Spinal cord (tissue), 10 donors: ENCODE results near the gene LY6G6D. TPM values are rescaled to one million over a fixed set of nuclear protein-coding genes. Genes with fewer than 3 reads are reported as not detected.

Source experiments
- DNase-seq, 6 donors: peaks; one replicate each; pipeline versions ENCODE4 v3.0.0 to v3.0.0-alpha.2; 2013 to 2015; ENCODE audit warnings: low spot score in 6 of 6, low read depth in 4 of 6
- H3K27ac ChIP-seq: one replicate; pipeline ENCODE4 v1.5.1; 2013; ENCODE audit warnings: low read depth, low read length, control low read depth
- H3K27me3 ChIP-seq: one replicate; pipeline ENCODE4 v1.6.1; 2013; ENCODE audit warnings: low read length; ENCODE audit not compliant: control insufficient read depth, insufficient read depth
- H3K36me3 ChIP-seq: one replicate; pipeline ENCODE4 v1.6.1; 2013; ENCODE audit warnings: low read length; ENCODE audit not compliant: control insufficient read depth, insufficient read depth
- H3K4me1 ChIP-seq: one replicate; pipeline ENCODE4 v1.6.1; 2013; ENCODE audit warnings: low read length; ENCODE audit not compliant: control insufficient read depth, insufficient read depth
- H3K4me3 ChIP-seq: one replicate; pipeline ENCODE4 v1.5.1; 2013; ENCODE audit warnings: low read depth, low read length, control low read depth
- H3K9me3 ChIP-seq: one replicate; pipeline ENCODE4 v1.6.1; 2013; ENCODE audit warnings: low read length; ENCODE audit not compliant: control insufficient read depth, insufficient read depth
- WGBS: methylation state at CpG from one replicate; pipeline ENCODE4 v1.1.5; 2013; ENCODE audit warnings: missing lambda C conversion rate; ENCODE audit not compliant: insufficient coverage; 5-methylcytosine and 5-hydroxymethylcytosine counted together
- polyA plus RNA-seq, 2 donors: library from polyadenylated mRNA; unstranded; fragments of 120-200 nt; gene quantifications; one replicate each; pipeline ENCODE4 v1.2.1, GENCODE V29; 2013; ENCODE audit not compliant: insufficient read length in 2 of 2
- total RNA-seq, 2 donors: library from RNA; depleted of rRNA in 1 of 2; stranded (reverse); fragments of 120-200 nt in 1 of 2; fragments of >200 nt in 1 of 2; gene quantifications; one replicate each; pipeline versions ENCODE4 v1.2.3 to v1.2.4, GENCODE V29; 2013 to 2014
- donor health status: healthy.

The LY6G6D gene
- total and polyA plus RNA-seq, 4 donors, result 0.51 to 6.6 (median 1.7) TPM

DNA sequence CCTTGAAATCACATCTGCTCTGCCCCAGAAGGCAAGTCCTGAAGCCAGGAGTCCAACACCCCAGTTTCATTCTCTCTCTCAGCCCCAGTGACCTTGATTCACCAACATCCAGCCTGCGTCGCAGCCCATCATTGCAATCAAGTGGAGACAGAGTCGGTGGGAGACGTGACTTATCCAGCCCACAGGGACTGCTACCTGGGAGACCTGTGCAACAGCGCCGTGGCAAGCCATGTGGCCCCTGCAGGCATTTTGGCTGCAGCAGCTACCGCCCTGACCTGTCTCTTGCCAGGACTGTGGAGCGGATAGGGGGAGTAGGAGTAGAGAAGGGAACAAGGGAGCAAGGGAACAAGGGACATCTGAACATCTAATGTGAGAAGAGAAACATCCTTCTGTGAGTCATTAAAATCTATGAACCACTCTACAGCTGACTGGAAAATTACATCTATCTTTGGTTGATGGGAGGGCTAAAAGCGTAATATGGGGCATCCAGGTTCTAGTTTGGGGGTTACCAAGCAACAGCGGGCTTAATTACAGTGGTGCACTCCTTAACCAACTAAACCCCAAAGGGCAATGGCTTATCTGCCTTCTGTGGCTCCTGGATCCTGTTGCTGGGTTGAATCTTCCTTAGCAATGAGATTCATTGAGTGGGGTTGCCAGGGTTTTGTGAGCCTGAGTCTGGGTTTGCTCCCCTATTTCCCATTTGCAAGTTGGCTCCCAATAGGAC is 2.5 kb downstream of the LY6G6D start:
- no peaks in the 10 kb centered on the region for H3K9me3 ChIP-seq
- no peak overlapping the region for H3K27ac ChIP-seq
- DNase-seq, result peak in 1 of 6 donors; percentile 42
- no peaks in the 10 kb centered on the region for H3K27me3 ChIP-seq
- H3K4me1 ChIP-seq, result peaks cover 23% of the 10 kb centered on the region
- WGBS, result 44% methylated on average over 8 of the region's 10 CpGs
- no peaks in the 10 kb centered on the region for H3K36me3 ChIP-seq
- no peak overlapping the region for H3K4me3 ChIP-seq

DNA sequence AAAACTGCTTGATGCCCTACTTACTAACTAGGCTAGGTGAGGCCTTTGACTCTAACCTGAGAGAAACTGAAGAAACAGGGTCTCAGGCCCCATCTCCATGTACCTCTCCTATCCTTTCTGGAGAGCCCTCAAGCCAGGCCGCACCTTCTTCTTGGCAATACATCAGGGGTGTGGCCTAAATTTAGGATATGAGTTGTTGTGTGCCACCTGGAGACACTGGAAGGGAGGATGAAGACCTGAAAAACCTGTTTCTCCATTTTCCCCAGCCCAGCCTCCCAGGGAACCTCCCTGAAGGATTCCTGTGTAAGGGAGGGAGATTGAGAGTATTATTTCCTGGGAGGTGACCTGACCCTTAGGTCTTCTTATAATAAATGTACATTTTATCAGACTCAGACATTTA is 3.1 kb downstream of the LY6G6D start:
- no peaks in the 10 kb centered on the region for H3K27me3 ChIP-seq
- peaks cover 2% of the 10 kb centered on the region for H3K36me3 ChIP-seq
- H3K4me1 ChIP-seq, result peaks cover 23% of the 10 kb centered on the region
- DNase-seq, result no peak
- WGBS, result no CpG with 5 or more reads among the region's 1 CpG
- no peaks in the 10 kb centered on the region for H3K9me3 ChIP-seq
- H3K27ac ChIP-seq, result no peak overlapping the region
- H3K4me3 ChIP-seq, result no peak overlapping the region

DNA sequence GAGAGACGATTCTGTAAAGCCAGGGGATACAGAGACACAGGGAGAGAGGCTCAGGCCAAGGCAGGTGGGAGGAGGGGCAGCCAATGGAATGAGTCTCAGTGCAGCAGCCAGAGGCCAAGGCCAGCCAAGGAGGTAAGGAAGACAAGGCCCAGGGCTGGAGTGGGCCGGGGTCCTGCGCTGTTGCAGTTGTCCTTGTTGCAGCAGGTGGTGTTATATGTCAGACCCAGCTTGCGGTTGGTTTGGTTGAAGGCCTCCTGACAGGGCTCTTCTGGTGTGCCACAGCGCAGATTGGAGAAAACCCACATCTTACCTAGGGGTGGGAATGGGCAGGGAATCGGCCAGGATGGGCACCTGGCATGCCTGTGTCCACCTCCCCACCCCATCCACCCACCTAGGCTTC is 3.9 kb downstream of the LY6G6D start:
- no peak for DNase-seq
- Histone ChIP-seq H3K36me3 (peaks cover 9% of the 10 kb centered on the region), H3K4me1 (peaks cover 17% of the 10 kb centered on the region), H3K4me3 (no peak overlapping the region), H3K9me3 (no peaks in the 10 kb centered on the region), H3K27ac (no peak overlapping the region), H3K27me3 (no peaks in the 10 kb centered on the region)
- WGBS, result 89% methylated on average over 5 of the region's 6 CpGs

DNA sequence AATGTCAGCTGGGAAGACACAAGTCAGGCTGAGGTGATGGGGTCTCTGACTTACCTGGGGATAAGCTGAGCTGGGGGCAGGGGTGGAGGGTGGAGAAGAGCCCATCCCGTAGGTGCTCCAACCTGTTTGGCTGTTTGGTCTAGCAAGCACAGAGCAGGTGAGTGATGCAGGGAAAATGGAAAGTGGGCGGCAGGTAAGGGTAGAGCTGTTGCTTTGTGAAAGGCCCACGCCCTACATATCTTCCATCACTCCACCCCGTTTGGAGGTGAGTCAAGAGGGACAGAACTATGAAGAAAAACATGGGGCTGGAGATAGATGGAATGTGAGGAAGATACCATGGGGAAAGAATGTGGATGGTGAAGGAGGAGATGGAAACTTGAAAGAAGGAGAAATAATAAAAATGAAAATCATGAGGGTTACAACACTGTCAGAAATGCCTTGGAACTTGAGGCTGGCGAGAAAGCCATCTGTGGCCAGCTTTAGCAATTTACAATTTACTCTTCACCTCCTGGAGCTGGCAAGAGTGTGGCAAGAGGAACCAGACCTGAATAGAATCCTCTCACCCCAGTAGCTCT is 5.1 kb downstream of the LY6G6D start:
- no peak overlapping the region for H3K4me3 ChIP-seq
- H3K27ac ChIP-seq, result no peak overlapping the region
- no peaks in the 10 kb centered on the region for H3K27me3 ChIP-seq
- H3K36me3 ChIP-seq, result peaks cover 21% of the 10 kb centered on the region
- 94% methylated on average over 4 of the region's 5 CpGs for WGBS
- no peaks in the 10 kb centered on the region for H3K9me3 ChIP-seq
- peaks cover 8% of the 10 kb centered on the region for H3K4me1 ChIP-seq
- no peak for DNase-seq

DNA sequence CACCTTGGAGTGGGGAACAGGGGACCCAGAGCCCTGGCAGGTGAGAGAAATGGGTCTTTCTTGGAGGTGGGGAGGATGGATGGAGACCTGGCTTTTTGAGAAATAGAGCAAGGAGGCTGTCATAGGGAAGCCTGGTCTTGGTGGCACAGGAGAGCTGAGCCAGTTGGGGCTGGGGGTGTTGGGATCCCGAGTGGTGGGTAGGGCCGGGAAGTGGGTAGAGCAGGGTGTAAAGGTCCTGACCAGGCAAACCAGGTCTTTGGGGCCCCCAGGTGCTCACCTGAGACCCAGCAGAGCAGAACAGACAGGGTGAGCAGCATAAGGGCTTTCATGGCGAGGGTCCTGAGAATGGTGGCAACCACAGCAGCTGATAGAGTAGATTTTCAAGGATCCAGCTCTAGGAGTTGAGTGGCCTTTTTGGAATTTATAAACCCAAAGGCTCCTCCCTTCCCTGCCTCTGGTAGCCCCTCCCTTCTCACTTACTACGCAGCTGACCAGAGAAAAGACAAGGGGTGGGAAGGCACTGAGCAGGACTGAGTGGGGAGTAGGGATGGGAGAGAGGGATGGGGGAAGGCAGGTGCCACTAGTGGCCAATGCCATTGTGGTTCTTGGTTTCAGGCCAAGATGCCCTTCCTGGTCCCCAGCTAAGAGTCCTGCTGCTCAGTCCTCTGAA is 6.3 kb downstream of the LY6G6D start, which contains the start of gene LY6G6C:
Gene LY6G6C, minus strand, starts transcription at position 396 of the 670 bp plus-strand sequence. Its CDS starts 67 bp downstream, at position 329.
- Histone ChIP-seq H3K27ac (no peak within 1 kb of the TSS), H3K4me1 (peaks cover 3% of the 10 kb centered on the region), H3K36me3 (peaks cover 32% of the 10 kb centered on the region), H3K27me3 (no peaks in the 10 kb centered on the region), H3K9me3 (no peaks in the 10 kb centered on the region), H3K4me3 (no peak within 1 kb of the TSS)
- WGBS, result 96% methylated on average over 3 of the region's 4 CpGs
- no peak for DNase-seq

DNA sequence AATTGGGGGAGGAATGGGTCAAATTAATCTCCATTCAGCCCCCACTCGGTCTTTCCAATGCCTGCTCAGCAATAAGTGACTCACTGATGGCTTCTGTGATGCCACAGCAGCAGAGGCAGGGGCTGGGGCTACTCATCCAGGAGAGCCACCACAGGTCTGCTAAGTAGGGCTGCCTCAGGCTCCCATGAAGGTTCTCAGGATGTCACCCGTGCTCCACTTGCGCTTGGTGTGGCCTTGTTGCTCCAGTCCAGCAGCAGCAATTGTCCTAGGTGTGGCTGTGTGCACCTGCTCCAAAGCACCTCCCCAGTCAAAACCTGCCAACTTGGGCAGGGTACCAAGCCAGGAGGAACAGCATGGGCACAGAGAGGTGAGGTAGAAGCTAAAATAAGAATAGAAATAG is 7.0 kb downstream of the LY6G6D start:
- H3K36me3 ChIP-seq, result peaks cover 38% of the 10 kb centered on the region
- no peaks in the 10 kb centered on the region for H3K27me3 ChIP-seq
- no peak for DNase-seq
- H3K9me3 ChIP-seq, result no peaks in the 10 kb centered on the region
- H3K4me1 ChIP-seq, result peaks cover 3% of the 10 kb centered on the region
- WGBS, result 88% methylated on average over 3 of the region's 3 CpGs
- no peak overlapping the region for H3K4me3 ChIP-seq
- H3K27ac ChIP-seq, result no peak overlapping the region

DNA sequence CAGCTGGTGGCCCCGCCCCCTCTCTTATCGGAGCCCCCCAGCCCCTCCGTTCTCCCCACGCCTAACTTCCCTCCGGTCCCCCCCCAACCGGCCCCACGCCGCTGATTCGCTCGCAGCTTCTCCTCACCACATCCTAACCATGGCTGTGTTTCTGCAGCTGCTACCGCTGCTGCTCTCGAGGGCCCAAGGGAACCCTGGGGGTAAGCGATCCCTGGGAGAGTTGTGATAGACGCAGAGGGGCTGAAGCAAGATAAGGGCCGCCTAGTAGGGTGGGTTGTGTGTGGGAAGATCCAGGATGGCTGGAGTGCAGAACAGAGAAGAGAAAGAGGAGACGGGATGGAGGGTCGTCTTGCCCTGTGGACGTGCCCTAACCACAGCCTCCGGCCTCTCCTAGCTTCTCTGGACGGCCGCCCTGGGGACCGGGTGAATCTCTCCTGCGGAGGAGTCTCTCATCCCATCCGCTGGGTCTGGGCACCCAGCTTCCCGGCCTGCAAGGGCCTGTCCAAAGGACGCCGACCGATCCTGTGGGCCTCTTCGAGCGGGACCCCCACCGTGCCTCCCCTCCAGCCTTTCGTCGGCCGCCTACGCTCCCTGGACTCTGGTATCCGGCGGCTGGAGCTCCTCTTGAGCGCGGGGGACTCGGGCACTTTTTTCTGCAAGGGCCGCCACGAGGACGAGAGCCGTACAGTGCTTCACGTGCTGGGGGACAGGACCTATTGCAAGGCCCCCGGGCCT is 8.3 kb downstream of the LY6G6D start, which contains the start of gene MPIG6B:
Gene MPIG6B, plus strand, starts transcription at position 129 of the 735 bp plus-strand sequence. Its CDS starts 11 bp downstream, at position 140.
- DNase-seq, result no peak
- Histone ChIP-seq H3K4me3 (no peak within 1 kb of the TSS), H3K4me1 (peaks cover 8% of the 10 kb centered on the region), H3K36me3 (peaks cover 50% of the 10 kb centered on the region), H3K9me3 (no peaks in the 10 kb centered on the region), H3K27ac (no peak within 1 kb of the TSS), H3K27me3 (no peaks in the 10 kb centered on the region)
- 78% methylated on average over 35 of the region's 46 CpGs for WGBS

DNA sequence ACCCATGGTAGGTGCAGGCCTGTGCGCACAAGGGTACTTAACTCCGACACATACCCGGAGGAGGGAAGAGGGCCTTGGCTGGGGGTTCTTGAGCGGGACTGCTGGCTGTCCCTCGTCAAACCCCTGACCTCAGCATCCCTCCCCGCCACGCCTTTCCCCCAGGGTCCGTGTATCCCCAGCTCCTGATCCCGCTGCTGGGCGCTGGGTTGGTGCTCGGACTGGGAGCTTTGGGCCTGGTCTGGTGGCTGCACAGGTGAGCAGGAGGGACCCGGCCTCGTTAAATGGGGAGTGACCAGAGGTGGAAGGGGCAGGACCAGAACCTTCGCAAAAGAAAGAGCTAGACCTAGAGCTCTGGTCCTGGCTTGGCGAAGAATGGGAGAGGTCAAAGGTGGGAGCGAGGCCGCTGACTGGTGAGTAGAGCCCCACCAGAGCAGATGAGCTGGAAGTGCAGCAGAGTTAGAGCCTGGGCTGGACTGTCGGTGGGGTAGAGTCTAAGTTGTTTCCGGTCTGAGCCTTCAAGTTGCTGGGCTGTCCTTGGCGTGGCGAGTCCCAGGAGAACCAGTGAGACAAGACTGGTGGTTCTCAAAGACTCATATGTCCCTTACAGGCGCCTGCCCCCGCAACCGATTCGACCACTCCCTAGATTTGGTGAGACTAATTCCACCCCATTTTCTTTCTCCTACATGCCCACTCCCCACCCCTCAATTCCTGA is 9.0 kb downstream of the LY6G6D start:
- WGBS, result 93% methylated on average over 20 of the region's 25 CpGs
- no peaks in the 10 kb centered on the region for H3K27me3 ChIP-seq
- H3K36me3 ChIP-seq, result peaks cover 55% of the 10 kb centered on the region
- H3K27ac ChIP-seq, result no peak overlapping the region
- H3K4me3 ChIP-seq, result no peak overlapping the region
- peaks cover 15% of the 10 kb centered on the region for H3K4me1 ChIP-seq
- DNase-seq, result no peak
- H3K9me3 ChIP-seq, result no peaks in the 10 kb centered on the region
